Activated CD4-positive, alpha-beta memory T cell treated with anti-CD3 and anti-CD28 coated beads, Interleukin-2, amount 10 ng/mL, durations not matched to agents 7 days and 5 days (primary cell): Measurements from ENCODE around the gene WFS1. TPM values are rescaled to one million over a fixed set of nuclear protein-coding genes. Genes with fewer than 3 reads are reported as not detected.

ENCODE experiments used
- CTCF ChIA-PET: fragments of 350-600 bp; sonication (Branson Sonifier 250); formaldehyde crosslinking; loops from one replicate; lab custom pipeline; 2021; ENCODE audit warnings: antibody characterized with exemption, inconsistent platforms; lab: Charles Lee
- POLR2A ChIA-PET: fragments of 350-600 bp; sonication (Branson Sonifier 250); formaldehyde crosslinking; loops from one replicate; lab custom pipeline; 2021; ENCODE audit warnings: antibody characterized with exemption; lab: Charles Lee
- DNase-seq: peaks from one replicate; pipeline ENCODE4 v3.0.0-alpha.2; 2020
- H3K27ac Mint-ChIP-seq: one replicate; pipeline ENCODE4 v1.8.0; 2021; ENCODE audit warnings: mild to moderate bottlenecking, mixed read lengths
- H3K27me3 Mint-ChIP-seq: one replicate; pipeline ENCODE4 v1.8.0; 2021; ENCODE audit warnings: mixed read lengths
- H3K36me3 Mint-ChIP-seq: one replicate; pipeline ENCODE4 v1.8.0; 2021; ENCODE audit warnings: low read depth, mixed read lengths
- H3K4me1 Mint-ChIP-seq: one replicate; pipeline ENCODE4 v1.8.0; 2021; ENCODE audit warnings: mixed read lengths
- H3K4me3 Mint-ChIP-seq: one replicate; pipeline ENCODE4 v1.8.0; 2021; ENCODE audit warnings: mild to moderate bottlenecking, mixed read lengths
- H3K9me3 Mint-ChIP-seq: one replicate; pipeline ENCODE4 v1.8.0; 2021; ENCODE audit warnings: mixed read lengths
- total RNA-seq, 2 experiments: library from RNA; stranded (reverse); gene quantifications; one replicate each; pipeline ENCODE4 v1.2.3, GENCODE V29; 2021

WFS1 gene
- total RNA-seq, 2 experiments from 2014 or later = 2.4 to 3.5 TPM

DNA sequence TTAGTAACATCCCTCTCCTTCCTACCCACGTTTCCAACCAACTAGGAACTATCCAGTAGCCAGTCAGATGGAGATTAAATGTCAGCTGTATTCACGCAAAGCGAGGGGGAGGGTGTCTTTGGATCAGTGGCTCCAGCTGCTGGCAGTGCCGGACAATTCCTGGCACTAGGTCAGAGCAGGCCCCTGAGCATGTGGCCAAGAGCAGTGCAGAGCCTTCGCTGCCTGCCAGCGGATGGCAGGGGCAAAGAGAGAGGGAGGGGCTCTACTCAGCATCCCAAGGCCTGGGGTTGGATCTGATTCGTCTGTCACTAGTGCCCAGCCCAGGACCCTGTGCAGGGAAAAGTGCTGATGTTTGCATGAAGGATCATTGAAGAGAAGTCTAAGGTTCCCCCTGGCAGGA is 40.6 kb upstream of the WFS1 start:
- POLR2A ChIA-PET = no interaction called here
- Mint-ChIP-seq H3K4me3 (no peak overlapping the region), H3K4me1 (no peaks in the 10 kb centered on the region), H3K27me3 (peaks cover 13% of the 10 kb centered on the region), H3K36me3 (no peaks in the 10 kb centered on the region), H3K9me3 (no peaks in the 10 kb centered on the region), H3K27ac (no peak overlapping the region)
- no peak for DNase-seq
- CTCF ChIA-PET = no interaction called here

DNA sequence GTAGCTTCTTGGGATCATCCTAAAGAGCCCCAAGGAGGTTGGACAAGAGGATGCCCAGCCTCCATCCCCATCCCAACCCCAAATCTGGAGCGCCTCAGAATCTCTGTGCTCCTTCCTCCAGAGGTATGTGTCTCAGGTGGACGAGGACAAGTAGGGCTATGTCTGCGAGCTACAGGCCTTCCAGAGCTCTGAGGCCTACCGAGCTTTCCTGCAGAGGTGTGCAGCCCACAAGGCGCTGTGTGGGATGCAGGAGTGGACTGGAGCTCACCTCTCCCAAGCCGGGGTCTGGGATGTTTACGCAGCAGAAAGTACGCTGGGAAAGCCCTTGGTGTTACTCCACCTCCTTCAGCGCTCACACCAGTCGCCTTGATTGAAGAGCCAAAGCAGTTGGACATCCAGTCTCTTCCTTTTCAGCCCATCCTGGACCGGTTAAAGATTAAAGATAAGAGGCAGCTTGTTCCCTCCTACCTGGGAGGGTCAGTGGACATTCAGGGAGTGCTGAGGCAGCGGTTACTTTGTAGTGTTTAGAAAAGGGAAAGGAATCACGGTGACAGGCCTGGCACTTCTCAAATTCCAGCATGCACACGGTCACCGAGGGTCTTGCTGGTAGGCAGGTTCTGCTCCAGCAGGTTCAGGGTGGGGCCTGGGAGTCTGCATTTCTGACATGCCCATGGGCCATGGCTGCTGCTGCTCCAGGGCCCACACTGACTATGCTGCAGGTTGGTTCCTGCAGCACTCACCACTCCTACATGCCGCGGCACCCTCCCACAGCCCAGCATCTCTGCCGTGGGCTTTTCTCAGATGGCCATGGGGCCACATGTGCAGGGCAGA is 39.8 kb upstream of the WFS1 start:
- POLR2A ChIA-PET = no interaction called here

GRCh38 chr4:6230502-6230785 is 39.2 kb upstream of the WFS1 start:
- ChIA-PET POLR2A (no interaction called here), CTCF (no interaction called here)
- Mint-ChIP-seq H3K36me3 (no peaks in the 10 kb centered on the region), H3K4me3 (no peak overlapping the region), H3K9me3 (no peaks in the 10 kb centered on the region), H3K27me3 (peaks cover 3% of the 10 kb centered on the region), H3K4me1 (no peaks in the 10 kb centered on the region), H3K27ac (no peak overlapping the region)
- no peak for DNase-seq

More for the DNA sequence above, 39.8 kb upstream of the WFS1 start:
- Mint-ChIP-seq H3K4me3 (no peak overlapping the region), H3K4me1 (no peaks in the 10 kb centered on the region), H3K36me3 (no peaks in the 10 kb centered on the region), H3K27ac (no peak overlapping the region), H3K27me3 (peaks cover 9% of the 10 kb centered on the region), H3K9me3 (no peaks in the 10 kb centered on the region)
- DNase-seq = no peak
- CTCF ChIA-PET = no interaction called here

- ChIA-PET CTCF (interaction anchor here (0.6 kb wide), 1 partner anchor 25 kb away, joined by 4 read pairs; no protein-coding TSS in a partner anchor), POLR2A (interaction anchor here (0.9 kb wide), 1 partner anchor 20 kb away, joined by 3 read pairs; no protein-coding TSS in a partner anchor)
- H3K27ac Mint-ChIP-seq = no peak overlapping the region
- no peak for DNase-seq
- no peaks in the 10 kb centered on the region for H3K4me1 Mint-ChIP-seq
- H3K36me3 Mint-ChIP-seq = no peaks in the 10 kb centered on the region
- H3K9me3 Mint-ChIP-seq = no peaks in the 10 kb centered on the region
- H3K4me3 Mint-ChIP-seq = no peak overlapping the region
- H3K27me3 Mint-ChIP-seq = peaks cover under 1% of the 10 kb centered on the region
Observed at GRCh38 chr4:6230827-6231662, 38.6 kb upstream of the WFS1 start.

- H3K9me3 Mint-ChIP-seq = no peaks in the 10 kb centered on the region
- ChIA-PET CTCF (no interaction called here), POLR2A (interaction anchor here (0.9 kb wide), 1 partner anchor 19 kb away, joined by 3 read pairs; no protein-coding TSS in a partner anchor)
- no peaks in the 10 kb centered on the region for H3K4me1 Mint-ChIP-seq
- H3K27me3 Mint-ChIP-seq = peaks cover 3% of the 10 kb centered on the region
- H3K27ac Mint-ChIP-seq = no peak overlapping the region
- H3K4me3 Mint-ChIP-seq = no peak overlapping the region
- DNase-seq = no peak
- H3K36me3 Mint-ChIP-seq = no peaks in the 10 kb centered on the region
Observed at GRCh38 chr4:6231663-6232165, 37.9 kb upstream of the WFS1 start.

- no peaks in the 10 kb centered on the region for H3K36me3 Mint-ChIP-seq
- peaks cover 5% of the 10 kb centered on the region for H3K27me3 Mint-ChIP-seq
- CTCF ChIA-PET = no interaction called here
- H3K4me3 Mint-ChIP-seq = no peak overlapping the region
- H3K27ac Mint-ChIP-seq = no peak overlapping the region
- H3K9me3 Mint-ChIP-seq = no peaks in the 10 kb centered on the region
- DNase-seq = no peak
- POLR2A ChIA-PET = interaction anchor here (1.0 to 1.5 kb wide), 2 partner anchors 99 to 132 kb away, joined by 3 read pairs; no protein-coding TSS in a partner anchor
- H3K4me1 Mint-ChIP-seq = no peaks in the 10 kb centered on the region
Observed at GRCh38 chr4:6232836-6233785, 36.5 kb upstream of the WFS1 start.

DNA sequence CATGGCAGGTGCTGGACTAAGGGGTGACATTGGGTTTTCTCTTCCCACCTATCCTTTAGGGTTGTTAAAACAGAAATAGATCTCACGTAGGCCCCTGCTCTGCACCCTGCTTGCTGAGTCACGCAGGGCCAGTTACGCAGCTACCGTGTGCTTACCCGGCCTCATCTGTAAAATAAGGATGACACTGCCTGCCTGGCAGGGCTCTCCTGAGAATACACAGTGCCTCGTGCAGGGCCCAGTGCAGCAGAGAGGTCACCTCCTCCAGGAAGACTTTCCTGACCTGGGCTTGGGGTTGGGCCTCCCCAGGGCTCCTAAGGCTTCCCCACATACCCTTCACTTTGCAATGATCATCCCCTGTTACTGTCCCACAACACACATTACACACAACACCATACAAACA is 35.7 kb upstream of the WFS1 start:
- Mint-ChIP-seq H3K4me3 (no peak overlapping the region), H3K4me1 (no peaks in the 10 kb centered on the region), H3K27ac (no peak overlapping the region), H3K9me3 (no peaks in the 10 kb centered on the region), H3K27me3 (peaks cover 5% of the 10 kb centered on the region), H3K36me3 (no peaks in the 10 kb centered on the region)
- POLR2A ChIA-PET = interaction anchor here (1.5 kb wide), 1 partner anchor 100 kb away, joined by 3 read pairs; no protein-coding TSS in a partner anchor
- DNase-seq = no peak
- CTCF ChIA-PET = no interaction called here

GRCh38 chr4:6235012-6235411 is 34.6 kb upstream of the WFS1 start:
- POLR2A ChIA-PET = no interaction called here
- CTCF ChIA-PET = no interaction called here
- no peak overlapping the region for H3K27ac Mint-ChIP-seq
- no peak for DNase-seq
- H3K4me1 Mint-ChIP-seq = no peaks in the 10 kb centered on the region
- no peaks in the 10 kb centered on the region for H3K9me3 Mint-ChIP-seq
- no peaks in the 10 kb centered on the region for H3K36me3 Mint-ChIP-seq
- peaks cover 5% of the 10 kb centered on the region for H3K27me3 Mint-ChIP-seq
- H3K4me3 Mint-ChIP-seq = no peak overlapping the region

DNA sequence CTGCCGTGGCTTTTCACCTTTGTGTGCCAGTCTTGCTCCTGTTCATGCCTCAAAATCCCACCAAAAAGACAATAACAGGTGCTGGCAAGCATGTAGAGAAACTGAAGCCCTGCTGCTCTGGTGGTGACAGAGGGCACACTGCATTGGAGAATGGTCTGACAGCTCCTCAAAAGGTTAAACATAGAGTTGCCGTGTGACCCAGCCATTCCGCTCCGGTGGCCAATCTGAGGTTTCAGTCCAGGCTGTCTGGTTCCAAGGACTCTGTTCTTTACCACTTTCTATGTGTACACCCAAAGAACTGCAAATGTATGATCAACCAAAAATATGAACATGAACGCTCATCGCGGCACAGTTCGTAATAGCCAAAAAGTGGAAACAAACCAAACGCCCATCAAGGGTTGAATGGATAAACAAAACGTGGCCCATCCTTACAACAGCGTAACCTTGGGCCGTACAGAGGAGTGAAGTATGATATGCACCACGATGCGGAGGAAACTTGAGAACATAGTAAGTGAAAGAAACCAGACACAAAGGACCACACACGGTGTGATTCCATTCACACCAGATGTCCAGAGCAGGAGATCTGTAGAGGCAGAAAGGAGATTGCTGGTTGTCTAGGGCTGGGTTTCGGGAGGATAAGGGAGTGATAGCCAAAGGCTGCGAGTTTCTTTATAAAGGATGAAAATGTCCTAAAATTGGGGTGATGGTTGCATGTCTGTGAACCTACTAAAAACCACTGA is 33.6 kb upstream of the WFS1 start:
- POLR2A ChIA-PET = no interaction called here
- Mint-ChIP-seq H3K27ac (no peak overlapping the region), H3K36me3 (no peaks in the 10 kb centered on the region), H3K4me1 (no peaks in the 10 kb centered on the region), H3K4me3 (no peak overlapping the region), H3K27me3 (peaks cover 5% of the 10 kb centered on the region), H3K9me3 (no peaks in the 10 kb centered on the region)
- CTCF ChIA-PET = no interaction called here
- DNase-seq = no peak

GRCh38 chr4:6236816-6237390 is 32.7 kb upstream of the WFS1 start:
- DNase-seq = no peak
- Mint-ChIP-seq H3K9me3 (no peaks in the 10 kb centered on the region), H3K27ac (no peak overlapping the region), H3K4me3 (no peak overlapping the region), H3K36me3 (no peaks in the 10 kb centered on the region), H3K27me3 (peaks cover 7% of the 10 kb centered on the region), H3K4me1 (no peaks in the 10 kb centered on the region)
- POLR2A ChIA-PET = no interaction called here
- CTCF ChIA-PET = no interaction called here

DNA sequence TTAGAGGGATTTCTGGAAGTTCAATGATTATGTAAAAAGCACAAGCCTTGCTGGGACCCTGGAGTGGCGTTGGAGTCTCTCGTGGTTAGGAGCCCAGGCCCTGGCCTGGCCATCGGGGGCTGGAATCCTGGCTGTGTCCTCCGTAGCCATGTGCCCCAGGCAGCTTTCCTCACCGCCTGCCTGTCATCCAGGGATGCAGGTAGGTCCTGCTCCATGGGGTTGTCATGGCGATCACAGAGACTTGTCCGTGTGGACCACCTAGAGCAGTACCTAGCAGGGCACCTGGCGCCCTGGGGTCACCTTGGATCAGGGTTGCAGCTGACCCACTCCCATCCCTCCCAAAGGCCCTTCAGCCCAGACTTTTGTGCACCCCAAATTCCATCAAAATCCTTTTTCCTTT is 30.2 kb upstream of the WFS1 start:
- CTCF ChIA-PET = interaction anchor here (1.5 kb wide), 1 partner anchor 11 kb away, joined by 8 read pairs; no protein-coding TSS in a partner anchor
- Mint-ChIP-seq H3K27ac (no peak overlapping the region), H3K4me3 (no peak overlapping the region), H3K4me1 (no peaks in the 10 kb centered on the region), H3K27me3 (peaks cover 20% of the 10 kb centered on the region), H3K36me3 (peaks cover 4% of the 10 kb centered on the region), H3K9me3 (peaks cover 10% of the 10 kb centered on the region)
- POLR2A ChIA-PET = no interaction called here
- no peak for DNase-seq
